ENCODE measurements around the gene CTNNA3.
"Not testable (repeated sequence)": the region's sequence is repeated elsewhere in the genome, so short reads cannot be mapped to it uniquely, and the experiment has no call there.

CTNNA3 gene

GRCh38 chr10:67575532-67575931 is 120.5 kb downstream of the CTNNA3 start:
- no peaks in the 10 kb centered on the region for H3F3A ChIP-seq (ENCODE audit: low read depth)
- no peaks in the 10 kb centered on the region for H3K27me3 ChIP-seq (ENCODE audit: insufficient read depth, low read length, poor library complexity, severe bottlenecking)
- no peak overlapping the region for H3K9ac ChIP-seq (ENCODE audit: low read depth, low read length, poor library complexity, severe bottlenecking)
- no peaks in the 10 kb centered on the region for H4K20me1 ChIP-seq (ENCODE audit: insufficient read depth, low read length, poor library complexity, severe bottlenecking)
- H3K9me3 ChIP-seq (ENCODE audit: insufficient read depth, low read depth, low read length) = no peaks in the 10 kb centered on the region
- no peaks in the 10 kb centered on the region for H3K9me2 ChIP-seq (replicated peaks; ENCODE audit: low read depth, low read length)
- H3K36me3 ChIP-seq (ENCODE audit: insufficient read depth, low read length) = no peaks in the 10 kb centered on the region
- TF ChIP-seq, protein P1, sequence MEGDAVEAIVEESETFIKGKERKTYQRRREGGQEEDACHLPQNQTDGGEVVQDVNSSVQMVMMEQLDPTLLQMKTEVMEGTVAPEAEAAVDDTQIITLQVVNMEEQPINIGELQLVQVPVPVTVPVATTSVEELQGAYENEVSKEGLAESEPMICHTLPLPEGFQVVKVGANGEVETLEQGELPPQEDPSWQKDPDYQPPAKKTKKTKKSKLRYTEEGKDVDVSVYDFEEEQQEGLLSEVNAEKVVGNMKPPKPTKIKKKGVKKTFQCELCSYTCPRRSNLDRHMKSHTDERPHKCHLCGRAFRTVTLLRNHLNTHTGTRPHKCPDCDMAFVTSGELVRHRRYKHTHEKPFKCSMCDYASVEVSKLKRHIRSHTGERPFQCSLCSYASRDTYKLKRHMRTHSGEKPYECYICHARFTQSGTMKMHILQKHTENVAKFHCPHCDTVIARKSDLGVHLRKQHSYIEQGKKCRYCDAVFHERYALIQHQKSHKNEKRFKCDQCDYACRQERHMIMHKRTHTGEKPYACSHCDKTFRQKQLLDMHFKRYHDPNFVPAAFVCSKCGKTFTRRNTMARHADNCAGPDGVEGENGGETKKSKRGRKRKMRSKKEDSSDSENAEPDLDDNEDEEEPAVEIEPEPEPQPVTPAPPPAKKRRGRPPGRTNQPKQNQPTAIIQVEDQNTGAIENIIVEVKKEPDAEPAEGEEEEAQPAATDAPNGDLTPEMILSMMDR (conservative IDR thresholded peaks at IDR 0.05; ENCODE audit: low read length) = no peak
- no peak for TF ChIP-seq EZH2phosphoT487 (IDR thresholded peaks at IDR 0.05; ENCODE audit: borderline replicate concordance)
- no peaks in the 10 kb centered on the region for H3K4me1 ChIP-seq (ENCODE audit: insufficient read depth, low read length, poor library complexity, severe bottlenecking)
- no peaks in the 10 kb centered on the region for H3K79me2 ChIP-seq (ENCODE audit: insufficient read depth, low read length)
- no peak overlapping the region for H3K4me3 ChIP-seq (ENCODE audit: low read length, poor library complexity, severe bottlenecking)
- no peak overlapping the region for H2AFZ ChIP-seq (ENCODE audit: low read length)
- H3K4me2 ChIP-seq (ENCODE audit: low read depth, low read length, poor library complexity, severe bottlenecking) = no peak overlapping the region

DNA sequence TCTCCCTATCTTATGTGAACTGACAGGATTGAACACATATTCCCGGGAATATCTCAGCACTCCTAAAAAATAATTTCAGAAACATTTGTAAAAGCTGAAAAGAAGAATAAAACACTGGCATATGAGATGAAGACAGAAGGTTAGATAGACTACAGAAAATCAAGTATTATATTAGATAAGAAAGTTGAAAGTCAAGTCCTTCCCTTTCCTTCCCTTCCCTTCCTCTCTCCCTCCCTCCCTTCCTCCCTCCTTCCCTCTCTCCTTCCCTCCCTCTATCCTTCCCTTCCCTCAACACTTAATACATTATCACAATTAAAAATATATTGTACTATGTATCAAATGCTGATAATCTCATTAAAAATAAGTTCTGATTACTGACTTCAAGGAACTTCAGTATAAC is 122.5 kb downstream of the CTNNA3 start:
- Histone ChIP-seq H2AFZ (ENCODE audit: low read length) (no peak overlapping the region), H3K9me3 (ENCODE audit: insufficient read depth, low read depth, low read length) (no peaks in the 10 kb centered on the region), H3K79me2 (ENCODE audit: insufficient read depth, low read length) (no peaks in the 10 kb centered on the region), H3K4me1 (ENCODE audit: insufficient read depth, low read length, poor library complexity, severe bottlenecking) (no peaks in the 10 kb centered on the region), H3K27me3 (ENCODE audit: insufficient read depth, low read length, poor library complexity, severe bottlenecking) (no peaks in the 10 kb centered on the region), H3K4me3 (ENCODE audit: low read length, poor library complexity, severe bottlenecking) (no peak overlapping the region), H3K36me3 (ENCODE audit: insufficient read depth, low read length) (no peaks in the 10 kb centered on the region), H3K9me2 (replicated peaks; ENCODE audit: low read depth, low read length) (no peaks in the 10 kb centered on the region), H3K4me2 (ENCODE audit: low read depth, low read length, poor library complexity, severe bottlenecking) (no peak overlapping the region), H4K20me1 (ENCODE audit: insufficient read depth, low read length, poor library complexity, severe bottlenecking) (no peaks in the 10 kb centered on the region), H3K9ac (ENCODE audit: low read depth, low read length, poor library complexity, severe bottlenecking) (no peak overlapping the region), H3F3A (ENCODE audit: low read depth) (no peaks in the 10 kb centered on the region)
- TF ChIP-seq, protein P1 (conservative IDR thresholded peaks at IDR 0.05; ENCODE audit: low read length) = no peak
- no peak for TF ChIP-seq EZH2phosphoT487 (IDR thresholded peaks at IDR 0.05; ENCODE audit: borderline replicate concordance)

- H3K9ac ChIP-seq (ENCODE audit: low read depth, low read length, poor library complexity, severe bottlenecking) = no peak overlapping the region
- no peak overlapping the region for H2AFZ ChIP-seq (ENCODE audit: low read length)
- H3K4me3 ChIP-seq (ENCODE audit: low read length, poor library complexity, severe bottlenecking) = no peak overlapping the region
- H3K4me2 ChIP-seq (ENCODE audit: low read depth, low read length, poor library complexity, severe bottlenecking) = no peak overlapping the region
- no peak for TF ChIP-seq EZH2phosphoT487 (IDR thresholded peaks at IDR 0.05; ENCODE audit: borderline replicate concordance)
- TF ChIP-seq, protein P1 (conservative IDR thresholded peaks at IDR 0.05; ENCODE audit: low read length) = no peak
- no peaks in the 10 kb centered on the region for H3K79me2 ChIP-seq (ENCODE audit: insufficient read depth, low read length)
- H3K36me3 ChIP-seq (ENCODE audit: insufficient read depth, low read length) = no peaks in the 10 kb centered on the region
- H3K27me3 ChIP-seq (ENCODE audit: insufficient read depth, low read length, poor library complexity, severe bottlenecking) = no peaks in the 10 kb centered on the region
- no peaks in the 10 kb centered on the region for H4K20me1 ChIP-seq (ENCODE audit: insufficient read depth, low read length, poor library complexity, severe bottlenecking)
- H3K9me3 ChIP-seq (ENCODE audit: insufficient read depth, low read depth, low read length) = no peaks in the 10 kb centered on the region
- no peaks in the 10 kb centered on the region for H3K4me1 ChIP-seq (ENCODE audit: insufficient read depth, low read length, poor library complexity, severe bottlenecking)
- H3K9me2 ChIP-seq (replicated peaks; ENCODE audit: low read depth, low read length) = no peaks in the 10 kb centered on the region
- H3F3A ChIP-seq (ENCODE audit: low read depth) = no peaks in the 10 kb centered on the region
These were observed 124.5 kb downstream of the CTNNA3 start for GRCh38 chr10:67571503-67571902.

GRCh38 chr10:67558311-67558710 is 137.7 kb downstream of the CTNNA3 start:
- H3K27me3 ChIP-seq (ENCODE audit: insufficient read depth, low read length, poor library complexity, severe bottlenecking); H3F3A ChIP-seq (ENCODE audit: low read depth); H3K36me3 ChIP-seq (ENCODE audit: insufficient read depth, low read length); H3K4me1 ChIP-seq (ENCODE audit: insufficient read depth, low read length, poor library complexity, severe bottlenecking); H3K9me3 ChIP-seq (ENCODE audit: insufficient read depth, low read depth, low read length); H3K9me2 ChIP-seq (replicated peaks; ENCODE audit: low read depth, low read length); H3K9ac ChIP-seq (ENCODE audit: low read depth, low read length, poor library complexity, severe bottlenecking); H3K4me2 ChIP-seq (ENCODE audit: low read depth, low read length, poor library complexity, severe bottlenecking); H3K4me3 ChIP-seq (ENCODE audit: low read length, poor library complexity, severe bottlenecking); H3K79me2 ChIP-seq (ENCODE audit: insufficient read depth, low read length); H2AFZ ChIP-seq (ENCODE audit: low read length); H4K20me1 ChIP-seq (ENCODE audit: insufficient read depth, low read length, poor library complexity, severe bottlenecking): not testable (repeated sequence)
